Hematopoietic multipotent progenitor cell treated with erythropoietin and hydrocortisone succinate and interleukin-3 and kit ligand, for 15 days (in vitro differentiated cells): ENCODE data around the gene BAZ2B.

ENCODE experiments used
- DNase-seq: peaks from one replicate; pipeline ENCODE4 v3.0.0-alpha.2; 2015; ENCODE audit warnings: low spot score

The BAZ2B gene

GRCh38 chr2:159617100-159617499 is 752 bp upstream of the BAZ2B start:
- DNase-seq: no peak

GRCh38 chr2:159615367-159616285 is 722 bp downstream of the BAZ2B start:
- peak; percentile 71 for DNase-seq

- peak; percentile 50 for DNase-seq
Observed at GRCh38 chr2:159614534-159615366, 1.6 kb downstream of the BAZ2B start.

GRCh38 chr2:159613651-159614285 is 2.6 kb downstream of the BAZ2B start:
- peak; percentile 54 for DNase-seq

GRCh38 chr2:159613091-159613490 is 3.3 kb downstream of the BAZ2B start:
- no peak for DNase-seq

- no peak for DNase-seq
Observed at GRCh38 chr2:159612255-159612901, 4.0 kb downstream of the BAZ2B start.

- no peak for DNase-seq
Observed at GRCh38 chr2:159609811-159610549, 6.4 kb downstream of the BAZ2B start.

GRCh38 chr2:159608723-159609308 is 7.5 kb downstream of the BAZ2B start:
- DNase-seq: no peak

- no peak for DNase-seq
Observed at GRCh38 chr2:159608108-159608507, 8.2 kb downstream of the BAZ2B start.

GRCh38 chr2:159606287-159606686 is 10.1 kb downstream of the BAZ2B start:
- no peak for DNase-seq

- no peak for DNase-seq
Observed at GRCh38 chr2:159605441-159606178, 10.7 kb downstream of the BAZ2B start.

GRCh38 chr2:159604159-159604558 is 12.2 kb downstream of the BAZ2B start:
- DNase-seq: no peak

- no peak for DNase-seq
Observed at GRCh38 chr2:159600752-159601151, 15.6 kb downstream of the BAZ2B start.

GRCh38 chr2:159595410-159596046 is 20.8 kb downstream of the BAZ2B start:
- DNase-seq: no peak

GRCh38 chr2:159592441-159592840 is 23.9 kb downstream of the BAZ2B start:
- no peak for DNase-seq

GRCh38 chr2:159591221-159591620 is 25.1 kb downstream of the BAZ2B start:
- DNase-seq: no peak

- DNase-seq: no peak
Observed at GRCh38 chr2:159589286-159589685, 27.1 kb downstream of the BAZ2B start.

GRCh38 chr2:159586034-159586433 is 30.3 kb downstream of the BAZ2B start:
- DNase-seq: no peak

GRCh38 chr2:159585622-159586021 is 30.7 kb downstream of the BAZ2B start:
- DNase-seq: no peak

- no peak for DNase-seq
Observed at GRCh38 chr2:159584796-159585195, 31.6 kb downstream of the BAZ2B start.
